OCI-LY3 (cell line): ENCODE data around the gene CIAO3.
A peak's percentile ranks its signal among the peaks of the same experiment; 100 is the strongest.

ENCODE experiments used
- H2AFZ ChIP-seq: fragments of 200-600, 300-600 bp; shearing (Covaris generic); 2 replicates; pipeline ENCODE4 v1.6.0; 2014; ENCODE audit warnings: antibody characterized with exemption, low read depth, low read length
- H3K27ac ChIP-seq: fragments of 200-600, 300-600 bp; sonication (generic); 2 replicates; pipeline ENCODE4 v1.5.1; 2014; ENCODE audit warnings: mild to moderate bottlenecking, low read length, moderate library complexity, mixed read lengths
- H3K27me3 ChIP-seq: fragments of 200-600, 300-600 bp; sonication (generic); 2 replicates; pipeline ENCODE4 v1.6.1; 2014; ENCODE audit warnings: low read depth, low read length, mixed read lengths
- H3K36me3 ChIP-seq: fragments of 200-600, 300-600 bp; sonication (generic); replicated peaks from 2 replicates; pipeline ENCODE3; 2014; ENCODE audit warnings: low read depth, low read length, mixed read lengths
- H3K4me1 ChIP-seq: fragments of 300-600, 200-600 bp; sonication (generic); 2 replicates; pipeline ENCODE4 v1.6.1; 2014; ENCODE audit warnings: low read length, mixed read lengths
- H3K4me2 ChIP-seq: fragments of 200-600, 300-600 bp; sonication (generic); 2 replicates; pipeline ENCODE4 v1.6.1; 2014; ENCODE audit warnings: low read length, mixed read lengths
- H3K4me3 ChIP-seq: fragments of 300-600, 200-600 bp; sonication (generic); 2 replicates; pipeline ENCODE4 v1.5.1; 2014; ENCODE audit warnings: antibody characterized with exemption, mild to moderate bottlenecking, low read length, moderate library complexity
- H3K79me2 ChIP-seq: fragments of 300-600, 200-600 bp; shearing (Covaris generic); 2 replicates; pipeline ENCODE4 v1.6.1; 2014; ENCODE audit warnings: mild to moderate bottlenecking, low read length, mixed read lengths
- H3K9ac ChIP-seq: fragments of 300-600, 200-600 bp; shearing (Covaris generic); 2 replicates; pipeline ENCODE4 v1.6.0; 2014; ENCODE audit warnings: mild to moderate bottlenecking, low read length, moderate library complexity
- H3K9me3 ChIP-seq: fragments of 200-600, 300-600 bp; shearing (Covaris generic); 2 replicates; pipeline ENCODE4 v1.6.1; 2014; ENCODE audit warnings: low read length, mixed read lengths; ENCODE audit not compliant: insufficient read depth
- H4K20me1 ChIP-seq: fragments of 200-600, 300-600 bp; sonication (generic); 2 replicates; pipeline ENCODE4 v1.6.1; 2016; ENCODE audit warnings: low read length, mixed read lengths; ENCODE audit not compliant: insufficient read depth
- CTCF ChIP-seq: fragments of 200-600, 300-600 bp; sonication (generic); IDR thresholded peaks from 2 replicates; pipeline ENCODE4 v1.5.1; 2014; ENCODE audit warnings: antibody characterized with exemption, low read length, low read depth
- EZH2phosphoT487 ChIP-seq: fragments of 200-600 bp; shearing (Covaris generic); IDR thresholded peaks from 2 replicates; pipeline ENCODE4 v1.6.1; 2018; ENCODE audit warnings: antibody characterized with exemption, mixed run types, low read depth

Gene CIAO3

GRCh38 chr16:740764-741505 is at the start of gene CIAO3:
Gene CIAO3 (minus strand): TSS chr16:740997. CDS start chr16:740985, 12 bp downstream.
- Histone ChIP-seq H3K36me3 (peaks cover 6% of the 10 kb centered on the region), H3K4me1 (peaks cover 27% of the 10 kb centered on the region), H4K20me1 (no peaks in the 10 kb centered on the region), H3K27me3 (no peaks in the 10 kb centered on the region), H3K9ac (peak within 1 kb of the TSS; percentile 82), H3K79me2 (peaks cover 8% of the 10 kb centered on the region; the same call in 1 of the 2 replicates), H2AFZ (peak within 1 kb of the TSS; percentile 82), H3K27ac (peak within 1 kb of the TSS; percentile 15; the same call in 1 of the 2 replicates), H3K9me3 (no peaks in the 10 kb centered on the region), H3K4me2 (peak within 1 kb of the TSS; percentile 95), H3K4me3 (peak within 1 kb of the TSS; percentile 80)
- no peak for TF ChIP-seq EZH2phosphoT487
- TF ChIP-seq CTCF, result peak; percentile 75

- Histone ChIP-seq H2AFZ (no peak overlapping the region), H3K9ac (no peak overlapping the region), H3K4me1 (peaks cover 12% of the 10 kb centered on the region), H3K9me3 (no peaks in the 10 kb centered on the region), H4K20me1 (no peaks in the 10 kb centered on the region), H3K4me2 (no peak overlapping the region), H3K4me3 (no peak overlapping the region), H3K27ac (no peak overlapping the region), H3K79me2 (peaks cover 25% of the 10 kb centered on the region), H3K27me3 (no peaks in the 10 kb centered on the region), H3K36me3 (peaks cover 8% of the 10 kb centered on the region)
- no peak for TF ChIP-seq EZH2phosphoT487
- no peak for TF ChIP-seq CTCF
Measured at GRCh38 chr16:790086-790485, 49.3 kb upstream of the CIAO3 start.

- Histone ChIP-seq H2AFZ (no peak overlapping the region), H3K9ac (peak overlapping the region; percentile 87), H3K79me2 (peaks cover 25% of the 10 kb centered on the region), H3K4me2 (peak overlapping the region; percentile 89), H4K20me1 (no peaks in the 10 kb centered on the region), H3K27me3 (no peaks in the 10 kb centered on the region), H3K9me3 (no peaks in the 10 kb centered on the region), H3K4me1 (peaks cover 12% of the 10 kb centered on the region), H3K4me3 (peak overlapping the region; percentile 99), H3K27ac (no peak overlapping the region), H3K36me3 (peaks cover 8% of the 10 kb centered on the region)
- TF ChIP-seq EZH2phosphoT487 (no peak), CTCF (no peak)
Measured at GRCh38 chr16:789191-789850, 48.5 kb upstream of the CIAO3 start.
